Measurements from ENCODE around the gene PRR5L.

The PRR5L gene

GRCh38 chr11:36360318-36360717 is 64.2 kb downstream of the PRR5L start:
- no peak for DNase-seq

- DNase-seq, result no peak
Observed at GRCh38 chr11:36360826-36361415, 64.8 kb downstream of the PRR5L start.

DNA sequence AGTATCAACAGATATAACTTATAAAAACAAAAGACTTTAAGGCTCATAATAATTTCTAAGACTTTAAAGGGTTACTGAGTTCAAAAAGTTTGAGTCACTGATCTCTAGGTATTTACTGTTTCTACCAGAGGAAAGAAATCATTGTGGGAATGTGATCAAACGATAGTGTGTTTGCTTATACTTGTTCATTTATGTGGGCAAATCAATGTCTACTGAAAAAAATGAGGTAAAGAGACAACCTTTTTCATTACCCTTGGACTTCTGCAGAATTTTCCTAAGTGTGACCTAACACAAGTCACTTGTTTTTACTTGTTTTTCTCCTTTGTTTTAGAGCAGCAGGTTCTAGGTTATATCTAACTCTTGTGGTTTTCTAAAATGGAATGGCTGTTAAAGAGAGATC is 65.4 kb downstream of the PRR5L start:
- no peak for DNase-seq

GRCh38 chr11:36361901-36362391 is 65.9 kb downstream of the PRR5L start:
- peak in 1 of 14 donors; percentile 37 for DNase-seq

GRCh38 chr11:36362902-36363301 is 66.8 kb downstream of the PRR5L start:
- DNase-seq, result no peak

DNA sequence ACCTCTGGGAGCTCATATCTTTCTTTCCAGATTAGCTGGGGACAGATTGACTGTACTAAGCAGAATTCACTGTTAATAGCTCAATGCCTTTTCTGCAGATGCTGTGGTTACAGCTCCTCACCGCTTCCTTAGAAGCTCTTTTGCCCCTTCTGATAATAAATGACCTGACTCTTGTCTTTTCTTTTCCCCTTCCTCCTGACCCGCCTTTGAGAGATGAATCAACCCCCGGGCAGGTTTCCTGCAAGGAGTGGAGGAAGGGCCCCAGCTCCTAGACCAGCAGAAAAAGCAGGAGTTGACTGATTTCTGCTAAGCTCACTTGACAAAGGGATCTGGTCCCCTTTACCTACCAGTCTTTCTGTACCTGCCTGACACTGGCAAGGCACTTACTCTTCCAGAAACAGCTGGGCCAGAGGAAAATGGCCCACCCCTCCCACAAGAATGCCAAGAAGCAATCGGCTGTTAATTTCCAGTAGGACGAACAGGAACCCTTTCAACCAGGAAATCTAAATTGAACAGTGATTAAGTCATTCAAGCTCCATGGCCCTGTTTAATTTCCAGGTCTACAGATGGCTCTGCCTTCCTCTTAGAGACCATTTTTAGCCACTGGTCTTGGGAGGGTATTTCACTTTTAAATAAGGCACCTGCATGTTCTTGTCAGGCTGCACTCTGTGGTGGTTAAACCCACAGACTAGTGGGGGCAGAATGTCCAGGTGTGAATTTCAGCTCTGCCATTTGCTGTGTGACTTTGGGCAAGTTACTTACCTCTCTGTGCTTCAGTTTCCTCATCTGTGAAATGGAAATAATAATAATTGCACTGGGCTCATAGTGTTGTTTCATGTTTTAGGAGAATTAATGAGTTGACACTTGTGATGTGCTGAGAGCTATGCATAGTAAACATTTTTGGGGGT is 67.5 kb downstream of the PRR5L start:
- DNase-seq, result no peak

- no peak for DNase-seq
Observed at GRCh38 chr11:36364551-36365325, 68.7 kb downstream of the PRR5L start.

DNA sequence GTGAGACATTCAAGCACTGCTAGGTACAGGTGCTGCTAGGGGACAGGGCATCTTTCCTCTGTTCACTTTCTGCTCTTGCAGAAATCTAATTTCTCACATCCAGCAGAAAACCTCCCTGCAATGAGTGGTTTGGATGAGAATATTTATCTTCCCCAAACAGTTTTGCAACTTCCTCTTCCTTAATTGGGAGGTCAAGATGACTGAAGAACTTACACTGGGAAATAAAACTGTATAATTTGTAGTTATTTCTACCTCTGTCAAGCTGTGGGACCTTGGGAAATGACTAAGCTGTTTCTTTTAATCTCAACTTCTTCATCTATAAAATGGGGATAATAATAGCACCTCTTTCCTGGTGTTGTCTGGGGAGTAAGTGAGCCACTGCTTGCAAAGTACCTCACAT is 69.8 kb downstream of the PRR5L start:
- no peak for DNase-seq

DNA sequence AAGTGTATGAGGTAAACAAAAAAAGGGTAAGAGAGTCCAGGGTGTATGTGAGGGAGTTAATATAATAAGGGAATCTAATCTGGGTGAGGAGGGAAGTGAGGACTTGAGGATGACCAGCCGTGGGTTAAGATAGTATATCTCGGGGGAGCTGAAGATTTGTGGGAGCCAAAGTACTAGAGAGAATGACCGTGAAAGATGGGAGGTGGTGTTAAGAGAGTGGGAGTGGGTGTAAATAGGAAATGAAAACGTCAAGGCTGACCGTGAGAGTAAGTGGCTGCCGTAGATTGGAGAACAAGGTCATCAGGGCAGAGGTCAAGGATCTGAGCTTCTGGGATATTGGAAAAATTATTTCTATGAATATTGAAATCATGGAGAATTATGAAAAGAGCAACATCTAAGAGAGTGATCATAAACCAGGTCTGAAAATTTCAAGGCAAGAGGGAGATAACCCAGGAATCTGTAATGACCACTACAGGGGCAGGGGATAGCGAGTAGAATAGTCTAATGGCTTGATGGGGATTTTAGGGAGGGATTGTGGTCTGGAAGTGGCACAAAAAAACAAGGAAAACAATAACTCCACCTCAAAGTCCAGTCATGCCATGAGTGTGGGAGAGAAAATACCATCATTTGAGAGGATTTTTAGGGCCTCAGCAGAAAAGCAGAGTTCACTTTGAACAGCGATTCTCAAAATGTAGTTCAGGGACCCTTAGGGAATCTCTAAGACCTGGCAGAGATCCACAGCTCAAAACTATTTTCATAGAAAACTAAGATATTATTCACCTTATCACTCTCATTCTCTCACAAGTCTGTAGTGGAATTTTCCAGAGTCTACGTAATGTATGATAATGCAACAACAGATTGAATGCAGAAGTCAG is 72.0 kb downstream of the PRR5L start:
- no peak for DNase-seq

GRCh38 chr11:36371181-36371580 is 75.1 kb downstream of the PRR5L start:
- no peak for DNase-seq

GRCh38 chr11:36371590-36371989 is 75.5 kb downstream of the PRR5L start:
- DNase-seq, result no peak

- no peak for DNase-seq
Observed at GRCh38 chr11:36372101-36372771, 76.1 kb downstream of the PRR5L start.

- no peak for DNase-seq
Observed at GRCh38 chr11:36373016-36374010, 77.2 kb downstream of the PRR5L start.

- no peak for DNase-seq
Observed at GRCh38 chr11:36374726-36375125, 78.6 kb downstream of the PRR5L start.

DNA sequence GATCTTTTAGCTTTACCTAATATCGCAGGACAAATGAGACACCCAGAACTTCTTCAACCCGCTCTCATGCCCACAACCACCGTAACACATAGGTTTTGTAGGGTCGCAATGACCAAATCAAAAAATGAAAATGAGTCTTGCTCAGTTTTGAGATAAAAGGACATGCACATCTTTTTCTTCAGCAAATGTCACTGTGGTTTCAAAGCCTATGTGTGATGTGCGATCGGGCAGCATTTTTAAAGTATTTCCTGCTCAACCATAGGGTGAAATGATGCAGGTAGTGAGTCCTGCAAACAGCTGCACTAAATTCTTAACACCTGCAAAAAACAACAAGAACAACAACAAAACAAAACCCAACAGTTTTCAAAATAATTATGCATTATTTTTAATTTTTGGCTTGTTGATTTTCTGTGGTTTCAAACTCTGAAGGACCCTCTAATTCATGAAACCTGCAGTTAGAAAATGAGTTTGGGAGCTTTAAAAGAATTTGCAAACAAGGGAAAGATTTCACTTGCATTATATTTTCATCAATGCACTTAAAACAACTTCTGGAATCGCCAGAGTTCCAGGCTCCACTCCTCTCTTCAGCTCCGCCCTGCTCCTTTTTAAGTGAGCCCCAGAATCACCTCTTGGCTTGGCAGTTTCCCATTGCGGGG is 79.4 kb downstream of the PRR5L start:
- no peak for DNase-seq

GRCh38 chr11:36376009-36376887 is 80.2 kb downstream of the PRR5L start:
- peak in 1 of 14 donors; percentile 49 for DNase-seq

- peak in 11 of 14 donors; percentile 47 to 82 (median 76) for DNase-seq
Observed at GRCh38 chr11:36376888-36377758, 81.0 kb downstream of the PRR5L start.

Measured in C1 segment of cervical spinal cord (tissue), 14 donors.